GM12878 (cell line): ENCODE data around the gene IL17B.

Experiments used
- ASH2L ChIP-seq: fragments of 300-600, 200-600 bp; sonication (generic); IDR thresholded peaks from 2 replicates; pipeline ENCODE4 v1.6.1; 2017; ENCODE audit warnings: low read depth, mild to moderate bottlenecking, borderline replicate concordance
- NFIC ChIP-seq: IDR thresholded peaks from 2 replicates; pipeline ENCODE4 v1.6.1; 2012; ENCODE audit warnings: low read depth, mild to moderate bottlenecking, inconsistent platforms, low read length, moderate library complexity
- POLR2A ChIP-seq: IDR thresholded peaks from 2 replicates; pipeline ENCODE4 v1.6.1; 2011; ENCODE audit warnings: low read depth, mild to moderate bottlenecking, low read length
- SIN3A ChIP-seq: IDR thresholded peaks from 2 replicates; pipeline ENCODE4 v1.6.1; 2012; ENCODE audit warnings: low read depth, low read length, improper control_type of control experiment
- SP1 ChIP-seq: IDR thresholded peaks from one replicate; pipeline ENCODE4 v1.6.1; 2011; ENCODE audit warnings: low read depth, low read length
- TF ChIP-seq, protein P1 (sequence below), 3 experiments: IDR thresholded peaks in 2 of 3; conservative IDR thresholded peaks in 1 of 3; 2 replicates each; pipeline ENCODE4 v1.5.1; 2011; ENCODE audit warnings: low read depth in 3 of 3, low read length in 3 of 3, mild to moderate bottlenecking in 3 of 3, control low read depth in 2 of 3, moderate library complexity in 2 of 3, inconsistent platforms in 1 of 3, mixed read lengths in 1 of 3; ENCODE audit not compliant: control insufficient read depth in 2 of 3, insufficient read depth in 1 of 3; ENCODE audit errors: extremely low read depth in 1 of 3
- TF ChIP-seq, protein P2 (sequence below): IDR thresholded peaks from 2 replicates; pipeline ENCODE4 v1.6.1; 2012; ENCODE audit warnings: low read depth, low read length, improper control_type of control experiment
- TF ChIP-seq, protein P3 (sequence below): fragments of 450-650 bp; formaldehyde crosslinking; IDR thresholded peaks from 2 replicates; pipeline ENCODE4 v1.4.0; 2020; ENCODE audit warnings: mild to moderate bottlenecking, moderate library complexity
- TF ChIP-seq, protein P4 (sequence below): IDR thresholded peaks from 2 replicates; pipeline ENCODE4 v1.6.1; 2012; ENCODE audit warnings: low read length, inconsistent platforms

DNA sequence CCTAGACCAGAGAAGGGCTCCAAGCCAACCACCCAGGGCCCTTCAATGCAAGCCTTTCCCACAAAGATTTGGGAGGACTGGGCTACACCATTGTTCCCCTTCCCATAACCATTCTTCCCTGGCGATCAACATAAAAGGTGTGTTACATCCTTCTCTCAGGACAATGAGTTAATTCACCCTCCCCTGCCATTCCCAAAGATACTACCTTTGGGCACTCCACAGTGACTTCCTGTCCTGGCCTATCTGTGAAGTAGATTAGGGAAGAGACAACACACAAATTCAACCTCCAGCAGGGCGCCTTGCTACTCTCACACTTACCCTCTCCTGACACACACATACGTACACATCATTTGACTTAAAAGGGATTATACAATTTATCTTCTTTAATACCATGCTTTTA is 23.2 kb upstream of the IL17B start:
- TF ChIP-seq NFIC = no peak
- TF ChIP-seq, protein P1, sequence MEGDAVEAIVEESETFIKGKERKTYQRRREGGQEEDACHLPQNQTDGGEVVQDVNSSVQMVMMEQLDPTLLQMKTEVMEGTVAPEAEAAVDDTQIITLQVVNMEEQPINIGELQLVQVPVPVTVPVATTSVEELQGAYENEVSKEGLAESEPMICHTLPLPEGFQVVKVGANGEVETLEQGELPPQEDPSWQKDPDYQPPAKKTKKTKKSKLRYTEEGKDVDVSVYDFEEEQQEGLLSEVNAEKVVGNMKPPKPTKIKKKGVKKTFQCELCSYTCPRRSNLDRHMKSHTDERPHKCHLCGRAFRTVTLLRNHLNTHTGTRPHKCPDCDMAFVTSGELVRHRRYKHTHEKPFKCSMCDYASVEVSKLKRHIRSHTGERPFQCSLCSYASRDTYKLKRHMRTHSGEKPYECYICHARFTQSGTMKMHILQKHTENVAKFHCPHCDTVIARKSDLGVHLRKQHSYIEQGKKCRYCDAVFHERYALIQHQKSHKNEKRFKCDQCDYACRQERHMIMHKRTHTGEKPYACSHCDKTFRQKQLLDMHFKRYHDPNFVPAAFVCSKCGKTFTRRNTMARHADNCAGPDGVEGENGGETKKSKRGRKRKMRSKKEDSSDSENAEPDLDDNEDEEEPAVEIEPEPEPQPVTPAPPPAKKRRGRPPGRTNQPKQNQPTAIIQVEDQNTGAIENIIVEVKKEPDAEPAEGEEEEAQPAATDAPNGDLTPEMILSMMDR (IDR thresholded peaks at IDR 0.05 in 2 of 3, conservative IDR thresholded peaks at IDR 0.05 in 1 of 3; ENCODE audit: control insufficient read depth in 2 of 3, extremely low read depth in 1 of 3, insufficient read depth in 1 of 3, low read depth in 3 of 3, low read length in 3 of 3) = no peak
- TF ChIP-seq POLR2A = no peak
- TF ChIP-seq, protein P2, sequence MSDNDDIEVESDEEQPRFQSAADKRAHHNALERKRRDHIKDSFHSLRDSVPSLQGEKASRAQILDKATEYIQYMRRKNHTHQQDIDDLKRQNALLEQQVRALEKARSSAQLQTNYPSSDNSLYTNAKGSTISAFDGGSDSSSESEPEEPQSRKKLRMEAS = no peak
- TF ChIP-seq, protein P3, sequence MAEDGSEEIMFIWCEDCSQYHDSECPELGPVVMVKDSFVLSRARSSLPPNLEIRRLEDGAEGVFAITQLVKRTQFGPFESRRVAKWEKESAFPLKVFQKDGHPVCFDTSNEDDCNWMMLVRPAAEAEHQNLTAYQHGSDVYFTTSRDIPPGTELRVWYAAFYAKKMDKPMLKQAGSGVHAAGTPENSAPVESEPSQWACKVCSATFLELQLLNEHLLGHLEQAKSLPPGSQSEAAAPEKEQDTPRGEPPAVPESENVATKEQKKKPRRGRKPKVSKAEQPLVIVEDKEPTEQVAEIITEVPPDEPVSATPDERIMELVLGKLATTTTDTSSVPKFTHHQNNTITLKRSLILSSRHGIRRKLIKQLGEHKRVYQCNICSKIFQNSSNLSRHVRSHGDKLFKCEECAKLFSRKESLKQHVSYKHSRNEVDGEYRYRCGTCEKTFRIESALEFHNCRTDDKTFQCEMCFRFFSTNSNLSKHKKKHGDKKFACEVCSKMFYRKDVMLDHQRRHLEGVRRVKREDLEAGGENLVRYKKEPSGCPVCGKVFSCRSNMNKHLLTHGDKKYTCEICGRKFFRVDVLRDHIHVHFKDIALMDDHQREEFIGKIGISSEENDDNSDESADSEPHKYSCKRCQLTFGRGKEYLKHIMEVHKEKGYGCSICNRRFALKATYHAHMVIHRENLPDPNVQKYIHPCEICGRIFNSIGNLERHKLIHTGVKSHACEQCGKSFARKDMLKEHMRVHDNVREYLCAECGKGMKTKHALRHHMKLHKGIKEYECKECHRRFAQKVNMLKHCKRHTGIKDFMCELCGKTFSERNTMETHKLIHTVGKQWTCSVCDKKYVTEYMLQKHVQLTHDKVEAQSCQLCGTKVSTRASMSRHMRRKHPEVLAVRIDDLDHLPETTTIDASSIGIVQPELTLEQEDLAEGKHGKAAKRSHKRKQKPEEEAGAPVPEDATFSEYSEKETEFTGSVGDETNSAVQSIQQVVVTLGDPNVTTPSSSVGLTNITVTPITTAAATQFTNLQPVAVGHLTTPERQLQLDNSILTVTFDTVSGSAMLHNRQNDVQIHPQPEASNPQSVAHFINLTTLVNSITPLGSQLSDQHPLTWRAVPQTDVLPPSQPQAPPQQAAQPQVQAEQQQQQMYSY (CRISPR knock-in tag) = no peak
- TF ChIP-seq, protein P4, sequence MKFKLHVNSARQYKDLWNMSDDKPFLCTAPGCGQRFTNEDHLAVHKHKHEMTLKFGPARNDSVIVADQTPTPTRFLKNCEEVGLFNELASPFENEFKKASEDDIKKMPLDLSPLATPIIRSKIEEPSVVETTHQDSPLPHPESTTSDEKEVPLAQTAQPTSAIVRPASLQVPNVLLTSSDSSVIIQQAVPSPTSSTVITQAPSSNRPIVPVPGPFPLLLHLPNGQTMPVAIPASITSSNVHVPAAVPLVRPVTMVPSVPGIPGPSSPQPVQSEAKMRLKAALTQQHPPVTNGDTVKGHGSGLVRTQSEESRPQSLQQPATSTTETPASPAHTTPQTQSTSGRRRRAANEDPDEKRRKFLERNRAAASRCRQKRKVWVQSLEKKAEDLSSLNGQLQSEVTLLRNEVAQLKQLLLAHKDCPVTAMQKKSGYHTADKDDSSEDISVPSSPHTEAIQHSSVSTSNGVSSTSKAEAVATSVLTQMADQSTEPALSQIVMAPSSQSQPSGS = no peak
- no peak for TF ChIP-seq ASH2L
- TF ChIP-seq SIN3A = no peak
- no peak for TF ChIP-seq SP1
